ENCODE results near the gene SKAP2. TPM values are rescaled to one million over a fixed set of nuclear protein-coding genes. Genes with fewer than 3 reads are reported as not detected.

The SKAP2 gene
- total RNA-seq, 4 donors from 2014 or later, result 19.3 to 25.2 (median 21.4) TPM

DNA sequence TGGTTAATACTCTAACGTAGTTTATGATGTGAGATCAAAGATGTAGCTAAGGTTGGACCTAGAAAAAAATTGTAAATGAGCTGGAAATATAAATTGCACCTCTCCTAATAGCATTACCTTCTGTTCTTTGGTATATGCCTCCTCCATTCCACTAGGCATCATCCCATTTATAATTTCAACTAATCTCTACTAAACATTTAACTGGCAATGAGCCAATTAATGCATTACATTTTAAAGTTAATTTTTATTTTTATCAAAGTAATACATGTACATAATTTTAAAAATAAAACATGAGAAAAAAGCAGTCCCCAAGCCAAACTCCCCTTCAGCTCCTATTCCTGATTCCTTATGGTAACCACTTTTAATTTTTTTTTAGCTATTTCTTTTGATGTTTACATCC, 35.1 kb upstream of the SKAP2 start:
- intact Hi-C loops (cut with DNase I), result no loop called here
- DNase-seq, result no peak
- TF ChIP-seq POLR2A (IDR thresholded peaks at IDR 0.05), result no peak
- TF ChIP-seq, protein P1, sequence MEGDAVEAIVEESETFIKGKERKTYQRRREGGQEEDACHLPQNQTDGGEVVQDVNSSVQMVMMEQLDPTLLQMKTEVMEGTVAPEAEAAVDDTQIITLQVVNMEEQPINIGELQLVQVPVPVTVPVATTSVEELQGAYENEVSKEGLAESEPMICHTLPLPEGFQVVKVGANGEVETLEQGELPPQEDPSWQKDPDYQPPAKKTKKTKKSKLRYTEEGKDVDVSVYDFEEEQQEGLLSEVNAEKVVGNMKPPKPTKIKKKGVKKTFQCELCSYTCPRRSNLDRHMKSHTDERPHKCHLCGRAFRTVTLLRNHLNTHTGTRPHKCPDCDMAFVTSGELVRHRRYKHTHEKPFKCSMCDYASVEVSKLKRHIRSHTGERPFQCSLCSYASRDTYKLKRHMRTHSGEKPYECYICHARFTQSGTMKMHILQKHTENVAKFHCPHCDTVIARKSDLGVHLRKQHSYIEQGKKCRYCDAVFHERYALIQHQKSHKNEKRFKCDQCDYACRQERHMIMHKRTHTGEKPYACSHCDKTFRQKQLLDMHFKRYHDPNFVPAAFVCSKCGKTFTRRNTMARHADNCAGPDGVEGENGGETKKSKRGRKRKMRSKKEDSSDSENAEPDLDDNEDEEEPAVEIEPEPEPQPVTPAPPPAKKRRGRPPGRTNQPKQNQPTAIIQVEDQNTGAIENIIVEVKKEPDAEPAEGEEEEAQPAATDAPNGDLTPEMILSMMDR (IDR thresholded peaks at IDR 0.05), result no peak
- WGBS, 2 donors, result 69 to 88% methylated on average over 1 of the region's 1 CpG
- no peak overlapping the region for H3K4me3 ChIP-seq
- no peaks in the 10 kb centered on the region for H3K4me1 ChIP-seq
- H3K27me3 ChIP-seq, result peaks cover 0 to 3% (median 0%) of the 10 kb centered on the region in 4 donors
- H3K9me3 ChIP-seq, result no peaks in the 10 kb centered on the region
- H3K36me3 ChIP-seq, result no peaks in the 10 kb centered on the region
- H3K27ac ChIP-seq, result no peak overlapping the region

DNA sequence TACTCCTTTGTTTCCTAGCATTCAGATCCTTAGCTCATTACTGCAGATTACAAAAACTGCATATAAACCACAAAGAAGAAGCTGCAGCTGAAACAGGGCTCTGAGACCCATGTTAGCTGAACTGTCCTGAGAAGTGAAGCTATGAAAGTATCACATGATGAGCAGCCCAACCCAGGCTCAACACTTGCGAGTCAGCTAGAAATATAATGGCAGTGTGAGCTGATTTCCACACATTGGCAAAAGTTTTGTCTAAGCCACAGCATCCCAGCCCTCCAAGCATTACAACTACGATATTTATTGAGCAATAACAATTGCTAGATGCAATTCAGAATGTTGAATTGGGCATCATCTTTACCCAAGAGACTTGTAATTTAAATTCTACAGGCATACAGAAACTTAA, 34.5 kb upstream of the SKAP2 start:
- no peak for DNase-seq
- Histone ChIP-seq H3K36me3 (no peaks in the 10 kb centered on the region), H3K9me3 (no peaks in the 10 kb centered on the region), H3K27ac (no peak overlapping the region), H3K4me3 (no peak overlapping the region), H3K27me3 (peaks cover 0 to 3% (median 0%) of the 10 kb centered on the region in 4 donors), H3K4me1 (no peaks in the 10 kb centered on the region)
- TF ChIP-seq, protein P1 (IDR thresholded peaks at IDR 0.05), result no peak
- WGBS, 2 donors, result 56 to 59% methylated on average over 2 of the region's 2 CpGs
- intact Hi-C loops (cut with DNase I), result no loop called here

DNA sequence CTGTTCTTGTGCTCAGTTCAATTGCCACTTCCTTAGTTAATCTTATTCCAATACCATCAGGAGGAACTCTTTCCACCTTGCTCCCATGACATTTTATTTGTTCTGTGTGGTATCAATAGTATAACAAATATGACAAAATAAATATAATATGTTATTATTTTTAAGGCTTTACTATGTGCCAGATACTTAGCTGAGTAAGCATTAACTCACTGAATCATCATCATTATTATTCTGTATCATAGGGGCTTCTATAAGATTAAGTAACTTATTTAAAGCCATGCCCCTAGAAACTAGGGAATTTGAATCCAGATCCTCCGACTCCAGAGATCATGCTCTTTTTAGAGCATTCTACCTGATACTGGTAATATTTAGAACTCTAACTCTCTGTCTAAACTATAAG, 33.5 kb upstream of the SKAP2 start:
- Histone ChIP-seq H3K4me1 (no peaks in the 10 kb centered on the region), H3K4me3 (no peak overlapping the region), H3K27ac (no peak overlapping the region), H3K36me3 (no peaks in the 10 kb centered on the region), H3K27me3 (peaks cover 0 to 3% (median 0%) of the 10 kb centered on the region in 4 donors), H3K9me3 (no peaks in the 10 kb centered on the region)
- intact Hi-C loops (cut with DNase I), result no loop called here
- no peak for DNase-seq
- TF ChIP-seq, protein P1 (IDR thresholded peaks at IDR 0.05), result no peak
- no peak for TF ChIP-seq POLR2A (IDR thresholded peaks at IDR 0.05)
- 83 to 88% methylated on average over 1 of the region's 1 CpG for WGBS, 2 donors

DNA sequence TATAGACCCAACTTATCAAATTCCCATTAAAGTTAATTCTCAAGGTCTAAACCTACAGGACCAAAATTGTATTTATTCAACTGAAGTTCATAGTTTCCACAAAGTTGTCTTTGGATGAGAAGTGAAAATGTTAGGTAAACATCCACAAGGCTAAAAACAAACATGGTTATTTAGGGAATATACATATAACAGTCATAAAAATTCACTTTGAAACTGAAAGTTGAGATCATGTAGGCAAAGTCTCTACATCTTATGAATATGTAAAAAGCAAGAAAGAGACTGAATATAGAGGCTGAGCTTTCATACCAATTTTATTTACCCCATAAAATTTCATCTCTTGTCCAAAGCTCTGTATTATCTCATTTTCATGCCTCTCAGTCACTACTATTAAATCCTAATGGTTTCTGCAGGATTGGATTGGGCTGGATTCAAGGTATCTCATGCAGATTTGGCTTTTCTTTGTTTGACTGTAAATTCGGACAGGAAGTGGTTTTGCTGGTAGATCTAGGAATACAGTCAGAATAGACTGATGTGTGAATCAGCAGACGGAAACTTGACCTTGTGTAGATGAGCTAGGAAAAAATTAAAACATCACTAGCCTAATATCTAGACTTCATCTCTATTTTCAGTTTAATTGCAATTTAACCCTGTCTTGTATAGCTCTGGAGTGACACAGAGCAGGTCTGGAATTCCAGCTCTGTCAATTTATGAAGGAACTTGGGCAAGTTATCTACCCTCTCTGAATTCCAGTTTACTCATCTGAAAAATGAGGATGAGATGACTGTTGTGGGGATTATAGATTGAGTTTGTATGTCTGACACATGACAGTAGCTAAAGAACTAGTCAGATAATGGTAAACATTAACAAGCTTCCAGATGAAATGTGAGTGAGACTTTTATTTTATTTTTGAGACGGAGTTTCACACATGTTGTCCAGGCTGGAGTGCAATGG, 27.3 kb upstream of the SKAP2 start:
- Histone ChIP-seq H3K27me3 (peaks cover 0 to 3% (median 0%) of the 10 kb centered on the region in 4 donors), H3K4me3 (no peak overlapping the region), H3K27ac (no peak overlapping the region), H3K36me3 (no peaks in the 10 kb centered on the region), H3K4me1 (no peaks in the 10 kb centered on the region), H3K9me3 (no peaks in the 10 kb centered on the region)
- no peak for DNase-seq
- WGBS, 2 donors, result 67 to 83% methylated on average over 3 of the region's 3 CpGs
- intact Hi-C loops (cut with DNase I), result no loop called here
- TF ChIP-seq, protein P1 (IDR thresholded peaks at IDR 0.05), result no peak
- no peak for TF ChIP-seq POLR2A (IDR thresholded peaks at IDR 0.05)

DNA sequence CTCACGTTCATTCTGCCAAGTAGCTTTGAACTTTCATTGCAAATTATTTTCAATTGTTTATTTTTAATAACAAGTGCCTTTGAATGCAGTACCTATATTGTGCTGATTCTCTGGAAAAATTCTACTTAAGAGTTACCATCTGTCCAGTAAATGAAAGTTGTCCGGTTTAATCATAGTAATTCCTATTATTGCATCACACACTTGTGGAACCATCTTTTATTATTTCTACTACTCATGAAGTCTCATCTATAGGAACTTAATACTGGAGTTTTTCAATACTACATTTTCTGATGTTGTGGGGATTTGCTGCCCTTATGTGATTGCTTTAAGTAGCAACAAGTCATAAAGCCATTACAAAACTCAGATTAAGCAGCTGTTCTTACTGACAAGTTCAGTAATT, 16.5 kb upstream of the SKAP2 start:
- no peaks in the 10 kb centered on the region for H3K4me1 ChIP-seq
- no peaks in the 10 kb centered on the region for H3K36me3 ChIP-seq
- no peak overlapping the region for H3K4me3 ChIP-seq
- 69% methylated on average over 2 of the region's 2 CpGs for WGBS, 2 donors
- DNase-seq, result no peak
- H3K27ac ChIP-seq, result no peak overlapping the region
- TF ChIP-seq POLR2A (IDR thresholded peaks at IDR 0.05), result no peak
- TF ChIP-seq, protein P1 (IDR thresholded peaks at IDR 0.05), result no peak
- H3K27me3 ChIP-seq, result no peaks in the 10 kb centered on the region
- intact Hi-C loops (cut with DNase I), result no loop called here
- H3K9me3 ChIP-seq, result peaks cover 0 to 14% (median 3%) of the 10 kb centered on the region in 3 donors
